ENCODE measurements around the gene ARID5B.

ARID5B gene

GRCh38 chr10:62050893-62051433 lies 149.5 kb downstream of the ARID5B start:
- H3K4me1 ChIP-seq (ENCODE audit: insufficient read depth, low read length, poor library complexity, severe bottlenecking) = peaks cover 77% of the 10 kb centered on the region

GRCh38 chr10:62052276-62052675 lies 150.8 kb downstream of the ARID5B start:
- TF ChIP-seq EZH2phosphoT487 (IDR thresholded peaks at IDR 0.05; ENCODE audit: borderline replicate concordance) = no peak
- no peak for TF ChIP-seq CTCF (conservative IDR thresholded peaks at IDR 0.05; ENCODE audit: low read length)
- Histone ChIP-seq H3K9ac (ENCODE audit: low read depth, low read length, poor library complexity, severe bottlenecking) (no peak overlapping the region), H3K9me2 (replicated peaks; ENCODE audit: low read depth, low read length) (no peaks in the 10 kb centered on the region), H3K79me2 (ENCODE audit: insufficient read depth, low read length) (peaks cover 98% of the 10 kb centered on the region), H3K27me3 (ENCODE audit: insufficient read depth, low read length, poor library complexity, severe bottlenecking) (no peaks in the 10 kb centered on the region), H4K20me1 (ENCODE audit: insufficient read depth, low read length, poor library complexity, severe bottlenecking) (peaks cover 17% of the 10 kb centered on the region), H3K9me3 (ENCODE audit: insufficient read depth, low read depth, low read length) (no peaks in the 10 kb centered on the region), H2AFZ (ENCODE audit: low read length) (no peak overlapping the region), H3F3A (ENCODE audit: low read depth) (no peaks in the 10 kb centered on the region), H3K4me1 (ENCODE audit: insufficient read depth, low read length, poor library complexity, severe bottlenecking) (peaks cover 64% of the 10 kb centered on the region), H3K4me2 (ENCODE audit: low read depth, low read length, poor library complexity, severe bottlenecking) (no peak overlapping the region), H3K36me3 (ENCODE audit: insufficient read depth, low read length) (peaks cover 75% of the 10 kb centered on the region), H3K4me3 (ENCODE audit: low read length, poor library complexity, severe bottlenecking) (no peak overlapping the region)

More at GRCh38 chr10:62050893-62051433, 149.5 kb downstream of the ARID5B start:
- Histone ChIP-seq H3F3A (ENCODE audit: low read depth) (peaks cover 5% of the 10 kb centered on the region), H3K9ac (ENCODE audit: low read depth, low read length, poor library complexity, severe bottlenecking) (no peak overlapping the region), H3K79me2 (ENCODE audit: insufficient read depth, low read length) (peaks cover 93% of the 10 kb centered on the region), H3K9me3 (ENCODE audit: insufficient read depth, low read depth, low read length) (no peaks in the 10 kb centered on the region), H2AFZ (ENCODE audit: low read length) (no peak overlapping the region), H3K9me2 (replicated peaks; ENCODE audit: low read depth, low read length) (no peaks in the 10 kb centered on the region), H3K4me2 (ENCODE audit: low read depth, low read length, poor library complexity, severe bottlenecking) (peak overlapping the region; percentile 9), H3K36me3 (ENCODE audit: insufficient read depth, low read length) (peaks cover 62% of the 10 kb centered on the region), H3K27me3 (ENCODE audit: insufficient read depth, low read length, poor library complexity, severe bottlenecking) (no peaks in the 10 kb centered on the region), H3K4me3 (ENCODE audit: low read length, poor library complexity, severe bottlenecking) (no peak overlapping the region), H4K20me1 (ENCODE audit: insufficient read depth, low read length, poor library complexity, severe bottlenecking) (peaks cover 20% of the 10 kb centered on the region)
- TF ChIP-seq CTCF (conservative IDR thresholded peaks at IDR 0.05; ENCODE audit: low read length) = no peak
- TF ChIP-seq EZH2phosphoT487 (IDR thresholded peaks at IDR 0.05; ENCODE audit: borderline replicate concordance) = no peak

- Histone ChIP-seq H4K20me1 (ENCODE audit: insufficient read depth, low read length, poor library complexity, severe bottlenecking) (peaks cover 12% of the 10 kb centered on the region), H3K79me2 (ENCODE audit: insufficient read depth, low read length) (peaks cover 86% of the 10 kb centered on the region), H3K27me3 (ENCODE audit: insufficient read depth, low read length, poor library complexity, severe bottlenecking) (no peaks in the 10 kb centered on the region), H2AFZ (ENCODE audit: low read length) (no peak overlapping the region), H3K4me3 (ENCODE audit: low read length, poor library complexity, severe bottlenecking) (no peak overlapping the region), H3K4me2 (ENCODE audit: low read depth, low read length, poor library complexity, severe bottlenecking) (peak overlapping the region; percentile 17), H3K36me3 (ENCODE audit: insufficient read depth, low read length) (peaks cover 90% of the 10 kb centered on the region), H3F3A (ENCODE audit: low read depth) (no peaks in the 10 kb centered on the region), H3K9me2 (replicated peaks; ENCODE audit: low read depth, low read length) (no peaks in the 10 kb centered on the region), H3K9ac (ENCODE audit: low read depth, low read length, poor library complexity, severe bottlenecking) (no peak overlapping the region), H3K9me3 (ENCODE audit: insufficient read depth, low read depth, low read length) (no peaks in the 10 kb centered on the region), H3K4me1 (ENCODE audit: insufficient read depth, low read length, poor library complexity, severe bottlenecking) (peaks cover 57% of the 10 kb centered on the region)
- TF ChIP-seq EZH2phosphoT487 (IDR thresholded peaks at IDR 0.05; ENCODE audit: borderline replicate concordance) (no peak), CTCF (conservative IDR thresholded peaks at IDR 0.05; ENCODE audit: low read length) (no peak)
These were observed 152.4 kb downstream of the ARID5B start for GRCh38 chr10:62053860-62054259.
